Cardiac muscle cell (in vitro differentiated cells and primary cell): ENCODE measurements around the gene FBXW8. TPM values are rescaled to one million over a fixed set of nuclear protein-coding genes. Genes with fewer than 3 reads are reported as not detected.

Experiments used
- DNase-seq, 2 donors: peaks; one replicate each; pipeline versions ENCODE4 v3.0.0 to v3.0.0-alpha.2; 2010 to 2017; ENCODE audit warnings: low read depth in 1 of 2, low spot score in 1 of 2
- H3K27ac ChIP-seq: fragments of 200-600 bp; sonication (generic); 2 replicates; pipeline ENCODE4 v1.5.1; 2016
- H3K27me3 ChIP-seq: fragments of 200-600 bp; sonication (generic); 2 replicates; pipeline ENCODE4 v1.6.0; 2016; ENCODE audit warnings: control low read depth
- H3K36me3 ChIP-seq: fragments of 200-600 bp; sonication (generic); 2 replicates; pipeline ENCODE4 v1.5.1; 2016; ENCODE audit warnings: control low read depth
- H3K4me1 ChIP-seq: fragments of 200-600 bp; sonication (generic); 2 replicates; pipeline ENCODE4 v1.8.1; 2017; ENCODE audit warnings: low read depth, mild to moderate bottlenecking, mixed run types
- H3K4me3 ChIP-seq: fragments of 200-600 bp; sonication (generic); 2 replicates; pipeline ENCODE4 v1.5.1; 2016; ENCODE audit warnings: mild to moderate bottlenecking
- H3K9me3 ChIP-seq: fragments of 200-600 bp; sonication (generic); 2 replicates; pipeline ENCODE4 v1.5.1; 2017; ENCODE audit warnings: low read depth, mild to moderate bottlenecking, control low read depth
- CTCF ChIP-seq: IDR thresholded peaks from 2 replicates; pipeline ENCODE4 v1.5.1; 2012; ENCODE audit warnings: low read depth, mild to moderate bottlenecking, low read length
- polyA plus RNA-seq: library from polyadenylated mRNA; unstranded; fragments of >200 nt; fragmentation: Nextera tagmentation; extraction: Ambion mirVana; gene quantifications from 2 replicates; pipeline ENCODE4 v1.2.1, GENCODE V29; 2016
- total RNA-seq: library from RNA; depleted of rRNA; stranded (reverse); fragments of >200 nt; gene quantifications from 2 replicates; pipeline ENCODE4 v1.2.3, GENCODE V29; 2016

FBXW8 gene
- total and polyA plus RNA-seq, 2 experiments from 2014 or later: 15.3 to 25.7 TPM

- H3K27me3 ChIP-seq: no peaks in the 10 kb centered on the region
- no peak for TF ChIP-seq CTCF
- no peaks in the 10 kb centered on the region for H3K9me3 ChIP-seq
- H3K4me1 ChIP-seq: no peaks in the 10 kb centered on the region
- no peak for DNase-seq
- no peak overlapping the region for H3K27ac ChIP-seq
- H3K4me3 ChIP-seq: no peak overlapping the region
- H3K36me3 ChIP-seq: no peaks in the 10 kb centered on the region
Observed at GRCh38 chr12:116933091-116933490, 22.3 kb downstream of the FBXW8 start.

GRCh38 chr12:116933512-116934246 is 22.9 kb downstream of the FBXW8 start:
- Histone ChIP-seq H3K4me1 (no peaks in the 10 kb centered on the region), H3K27ac (no peak overlapping the region), H3K9me3 (no peaks in the 10 kb centered on the region), H3K4me3 (no peak overlapping the region), H3K36me3 (no peaks in the 10 kb centered on the region), H3K27me3 (no peaks in the 10 kb centered on the region)
- no peak for DNase-seq
- no peak for TF ChIP-seq CTCF

- Histone ChIP-seq H3K27me3 (no peaks in the 10 kb centered on the region), H3K4me3 (no peak overlapping the region), H3K9me3 (no peaks in the 10 kb centered on the region), H3K4me1 (peaks cover 11% of the 10 kb centered on the region), H3K36me3 (no peaks in the 10 kb centered on the region), H3K27ac (no peak overlapping the region)
- no peak for DNase-seq
- no peak for TF ChIP-seq CTCF
Observed at GRCh38 chr12:116934908-116935705, 24.4 kb downstream of the FBXW8 start.

- Histone ChIP-seq H3K4me3 (no peak overlapping the region), H3K36me3 (no peaks in the 10 kb centered on the region), H3K27ac (no peak overlapping the region), H3K4me1 (peaks cover 12% of the 10 kb centered on the region), H3K27me3 (no peaks in the 10 kb centered on the region), H3K9me3 (no peaks in the 10 kb centered on the region)
- no peak for TF ChIP-seq CTCF
- no peak for DNase-seq
Observed at GRCh38 chr12:116937640-116938039, 26.9 kb downstream of the FBXW8 start.

GRCh38 chr12:116939734-116940133 is 29.0 kb downstream of the FBXW8 start:
- DNase-seq: no peak
- TF ChIP-seq CTCF: no peak
- no peaks in the 10 kb centered on the region for H3K36me3 ChIP-seq

More at GRCh38 chr12:116939734-116940133, 29.0 kb downstream of the FBXW8 start:
- H3K4me3 ChIP-seq: no peak overlapping the region
- H3K27ac ChIP-seq: peak overlapping the region; percentile 15
- no peaks in the 10 kb centered on the region for H3K9me3 ChIP-seq
- H3K27me3 ChIP-seq: no peaks in the 10 kb centered on the region
- H3K4me1 ChIP-seq: peaks cover 16% of the 10 kb centered on the region
